IMR-90 (cell line): ENCODE data around the gene ITGB1BP1.

Source experiments
- BHLHE40 ChIP-seq: fragments of 150-350 bp; IDR thresholded peaks from 2 replicates; pipeline ENCODE4 v1.6.1; 2016; ENCODE audit warnings: mild to moderate bottlenecking, low read depth, low read length
- CEBPB ChIP-seq: IDR thresholded peaks from 2 replicates; pipeline ENCODE4 v1.6.1; 2012; ENCODE audit warnings: low read depth, low read length, improper control_type of control experiment
- CHD1 ChIP-seq: IDR thresholded peaks from 2 replicates; pipeline ENCODE4 v1.6.1; 2012; ENCODE audit warnings: low read depth, low read length, improper control_type of control experiment
- MAZ ChIP-seq: IDR thresholded peaks from 2 replicates; pipeline ENCODE4 v1.6.1; 2012; ENCODE audit warnings: low read depth, mild to moderate bottlenecking, low read length, improper control_type of control experiment, moderate library complexity, borderline replicate concordance
- MXI1 ChIP-seq: IDR thresholded peaks from 2 replicates; pipeline ENCODE4 v1.6.1; 2012; ENCODE audit warnings: low read depth, mild to moderate bottlenecking, low read length, moderate library complexity, borderline replicate concordance
- POLR2A ChIP-seq: IDR thresholded peaks from 2 replicates; pipeline ENCODE4 v1.6.1; 2012; ENCODE audit warnings: mild to moderate bottlenecking, low read depth, low read length
- RAD21 ChIP-seq: IDR thresholded peaks from 2 replicates; pipeline ENCODE4 v1.6.1; 2012; ENCODE audit warnings: low read length, improper control_type of control experiment
- RCOR1 ChIP-seq: IDR thresholded peaks from 2 replicates; pipeline ENCODE4 v1.6.1; 2012; ENCODE audit warnings: mild to moderate bottlenecking, low read length, improper control_type of control experiment; ENCODE audit not compliant: insufficient replicate concordance
- RFX5 ChIP-seq: IDR thresholded peaks from 2 replicates; pipeline ENCODE4 v1.8.0; 2012; ENCODE audit warnings: low read depth, mild to moderate bottlenecking, low read length, moderate library complexity
- TF ChIP-seq, protein P1 (sequence below): conservative IDR thresholded peaks from 2 replicates; pipeline ENCODE4 v1.5.1; 2012; ENCODE audit warnings: mild to moderate bottlenecking, low read depth, low read length, improper control_type of control experiment
- TF ChIP-seq, protein P2 (sequence below): fragments of 150-350 bp; IDR thresholded peaks from 2 replicates; pipeline ENCODE4 v1.6.1; 2016; ENCODE audit warnings: low read depth, mild to moderate bottlenecking, low read length, moderate library complexity, borderline replicate concordance
- TF ChIP-seq, protein P3 (sequence below): fragments of 150-350 bp; IDR thresholded peaks from 2 replicates; pipeline ENCODE4 v1.6.1; 2017; ENCODE audit warnings: mild to moderate bottlenecking, antibody characterized with exemption, low read length, low read depth

DNA sequence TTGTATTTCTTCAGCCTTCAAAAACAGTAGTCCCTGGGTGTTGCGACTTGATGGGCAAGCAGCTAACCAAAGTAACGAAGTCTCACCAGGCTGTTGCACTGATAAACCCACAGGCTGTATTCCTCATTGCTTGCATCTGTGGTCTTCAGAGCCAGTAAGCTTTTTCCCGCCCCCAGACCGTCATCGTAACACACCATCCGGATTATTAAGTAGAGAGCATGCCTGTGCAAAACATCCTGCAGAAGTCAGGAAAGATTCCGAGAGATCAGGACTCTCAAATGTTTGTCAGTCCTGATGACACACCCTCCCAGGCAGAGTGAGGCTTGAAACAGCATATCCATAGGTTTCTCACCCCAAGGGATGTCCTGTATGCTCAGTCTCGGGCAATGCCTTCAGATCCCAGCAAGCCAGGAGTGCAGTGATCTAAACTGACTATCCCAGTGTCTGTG is 15.9 kb downstream of the ITGB1BP1 start:
- TF ChIP-seq, protein P1, sequence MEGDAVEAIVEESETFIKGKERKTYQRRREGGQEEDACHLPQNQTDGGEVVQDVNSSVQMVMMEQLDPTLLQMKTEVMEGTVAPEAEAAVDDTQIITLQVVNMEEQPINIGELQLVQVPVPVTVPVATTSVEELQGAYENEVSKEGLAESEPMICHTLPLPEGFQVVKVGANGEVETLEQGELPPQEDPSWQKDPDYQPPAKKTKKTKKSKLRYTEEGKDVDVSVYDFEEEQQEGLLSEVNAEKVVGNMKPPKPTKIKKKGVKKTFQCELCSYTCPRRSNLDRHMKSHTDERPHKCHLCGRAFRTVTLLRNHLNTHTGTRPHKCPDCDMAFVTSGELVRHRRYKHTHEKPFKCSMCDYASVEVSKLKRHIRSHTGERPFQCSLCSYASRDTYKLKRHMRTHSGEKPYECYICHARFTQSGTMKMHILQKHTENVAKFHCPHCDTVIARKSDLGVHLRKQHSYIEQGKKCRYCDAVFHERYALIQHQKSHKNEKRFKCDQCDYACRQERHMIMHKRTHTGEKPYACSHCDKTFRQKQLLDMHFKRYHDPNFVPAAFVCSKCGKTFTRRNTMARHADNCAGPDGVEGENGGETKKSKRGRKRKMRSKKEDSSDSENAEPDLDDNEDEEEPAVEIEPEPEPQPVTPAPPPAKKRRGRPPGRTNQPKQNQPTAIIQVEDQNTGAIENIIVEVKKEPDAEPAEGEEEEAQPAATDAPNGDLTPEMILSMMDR = no peak
- TF ChIP-seq POLR2A (no peak), MAZ (no peak), RFX5 (no peak), RCOR1 (no peak), MXI1 (no peak), RAD21 (no peak), CEBPB (no peak), BHLHE40 (no peak), CHD1 (no peak)
- TF ChIP-seq, protein P2, sequence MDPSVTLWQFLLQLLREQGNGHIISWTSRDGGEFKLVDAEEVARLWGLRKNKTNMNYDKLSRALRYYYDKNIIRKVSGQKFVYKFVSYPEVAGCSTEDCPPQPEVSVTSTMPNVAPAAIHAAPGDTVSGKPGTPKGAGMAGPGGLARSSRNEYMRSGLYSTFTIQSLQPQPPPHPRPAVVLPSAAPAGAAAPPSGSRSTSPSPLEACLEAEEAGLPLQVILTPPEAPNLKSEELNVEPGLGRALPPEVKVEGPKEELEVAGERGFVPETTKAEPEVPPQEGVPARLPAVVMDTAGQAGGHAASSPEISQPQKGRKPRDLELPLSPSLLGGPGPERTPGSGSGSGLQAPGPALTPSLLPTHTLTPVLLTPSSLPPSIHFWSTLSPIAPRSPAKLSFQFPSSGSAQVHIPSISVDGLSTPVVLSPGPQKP = no peak
- TF ChIP-seq, protein P3, sequence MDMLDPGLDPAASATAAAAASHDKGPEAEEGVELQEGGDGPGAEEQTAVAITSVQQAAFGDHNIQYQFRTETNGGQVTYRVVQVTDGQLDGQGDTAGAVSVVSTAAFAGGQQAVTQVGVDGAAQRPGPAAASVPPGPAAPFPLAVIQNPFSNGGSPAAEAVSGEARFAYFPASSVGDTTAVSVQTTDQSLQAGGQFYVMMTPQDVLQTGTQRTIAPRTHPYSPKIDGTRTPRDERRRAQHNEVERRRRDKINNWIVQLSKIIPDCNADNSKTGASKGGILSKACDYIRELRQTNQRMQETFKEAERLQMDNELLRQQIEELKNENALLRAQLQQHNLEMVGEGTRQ = no peak
